ENCODE results near the gene CEP170.
"Not testable (repeated sequence)": the region's sequence is repeated elsewhere in the genome, so short reads cannot be mapped to it uniquely, and the experiment has no call there.

DNA sequence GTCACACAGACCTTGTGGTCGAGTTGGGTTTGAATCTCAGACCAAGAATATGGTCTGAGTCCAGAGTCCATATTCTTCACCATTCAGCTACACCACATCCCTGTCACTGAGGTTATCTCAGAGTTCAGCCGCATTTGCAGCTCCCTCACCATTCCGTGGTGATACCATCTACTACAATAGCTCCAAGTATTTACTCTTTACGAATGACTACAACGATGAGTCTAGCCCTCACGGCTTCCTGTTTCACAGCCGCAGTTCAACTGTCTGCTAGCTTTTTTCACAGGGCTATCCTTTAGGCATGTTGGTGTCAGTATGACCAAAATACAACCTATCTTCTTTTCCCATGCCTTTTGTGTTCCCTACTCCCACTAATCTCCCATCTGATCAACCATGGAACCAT, 104.2 kb downstream of the CEP170 start:
- TF ChIP-seq POLR2AphosphoS5 (IDR thresholded peaks at IDR 0.05; ENCODE audit: insufficient read depth in 1 of 2, low read depth in 1 of 2); POLR2A (IDR thresholded peaks at IDR 0.05): not testable (repeated sequence)
- TF ChIP-seq, protein P1, sequence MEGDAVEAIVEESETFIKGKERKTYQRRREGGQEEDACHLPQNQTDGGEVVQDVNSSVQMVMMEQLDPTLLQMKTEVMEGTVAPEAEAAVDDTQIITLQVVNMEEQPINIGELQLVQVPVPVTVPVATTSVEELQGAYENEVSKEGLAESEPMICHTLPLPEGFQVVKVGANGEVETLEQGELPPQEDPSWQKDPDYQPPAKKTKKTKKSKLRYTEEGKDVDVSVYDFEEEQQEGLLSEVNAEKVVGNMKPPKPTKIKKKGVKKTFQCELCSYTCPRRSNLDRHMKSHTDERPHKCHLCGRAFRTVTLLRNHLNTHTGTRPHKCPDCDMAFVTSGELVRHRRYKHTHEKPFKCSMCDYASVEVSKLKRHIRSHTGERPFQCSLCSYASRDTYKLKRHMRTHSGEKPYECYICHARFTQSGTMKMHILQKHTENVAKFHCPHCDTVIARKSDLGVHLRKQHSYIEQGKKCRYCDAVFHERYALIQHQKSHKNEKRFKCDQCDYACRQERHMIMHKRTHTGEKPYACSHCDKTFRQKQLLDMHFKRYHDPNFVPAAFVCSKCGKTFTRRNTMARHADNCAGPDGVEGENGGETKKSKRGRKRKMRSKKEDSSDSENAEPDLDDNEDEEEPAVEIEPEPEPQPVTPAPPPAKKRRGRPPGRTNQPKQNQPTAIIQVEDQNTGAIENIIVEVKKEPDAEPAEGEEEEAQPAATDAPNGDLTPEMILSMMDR (IDR thresholded peaks at IDR 0.05), result not testable (repeated sequence)
